GM18511 (cell line): ENCODE data around the gene DDB1.

Experiments
- ATAC-seq: cut with Tn5 transposase; IDR thresholded peaks from one replicate; pipeline ENCODE4 v1.9.1; 2021; ENCODE audit warnings: mild to moderate bottlenecking, moderate library complexity; ENCODE audit not compliant: unreplicated experiment

DDB1 gene

GRCh38 chr11:61337706-61338470 is 5.0 kb upstream of the DDB1 start:
- ATAC-seq = no peak

- peak; percentile 48 for ATAC-seq
Observed at GRCh38 chr11:61336171-61336935, 3.4 kb upstream of the DDB1 start.

- ATAC-seq = no peak
Observed at GRCh38 chr11:61335355-61335710, 2.4 kb upstream of the DDB1 start.

- ATAC-seq = no peak
Observed at GRCh38 chr11:61334434-61335354, 1.8 kb upstream of the DDB1 start.

DNA sequence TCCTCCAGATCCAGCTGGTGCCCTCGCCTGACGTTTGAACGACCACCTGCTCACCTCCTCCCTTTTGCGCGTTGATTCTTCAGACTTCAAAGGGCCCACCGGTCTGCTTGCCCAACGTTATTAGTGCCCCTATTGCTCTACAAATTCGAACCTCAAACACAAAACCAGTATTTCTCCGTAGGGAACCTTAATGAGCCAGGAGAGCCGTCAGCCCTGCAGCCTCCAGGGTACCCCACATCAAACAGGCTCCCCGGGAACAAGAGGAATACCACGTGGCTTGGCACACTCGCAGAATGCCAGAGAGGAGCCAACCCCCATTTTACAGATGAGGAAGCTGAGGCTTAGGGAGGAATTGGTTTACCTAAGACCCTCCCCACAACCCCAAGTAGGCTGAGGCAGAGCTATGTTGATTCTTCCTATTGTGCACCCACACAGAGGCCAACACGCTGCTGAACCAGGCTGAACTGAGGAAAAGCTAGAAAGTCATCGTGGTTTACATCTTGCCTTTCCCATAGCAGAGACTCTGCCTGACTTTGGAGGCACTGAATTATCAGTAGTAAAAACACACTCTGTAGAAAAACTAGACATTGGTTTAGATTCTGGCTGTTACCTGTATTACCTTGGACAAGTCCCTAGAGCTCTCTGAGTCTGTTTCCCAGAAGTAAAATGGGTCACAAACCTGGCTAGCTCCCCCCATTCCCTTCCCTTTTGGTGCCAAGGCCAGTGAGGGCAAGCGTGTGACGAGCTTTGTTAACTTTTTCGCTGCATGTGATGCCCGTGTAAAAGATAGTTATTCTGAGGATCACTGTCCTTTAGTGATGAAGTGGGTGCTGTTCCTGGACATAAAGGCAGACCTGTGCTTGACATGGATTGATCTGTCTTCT is 887 bp upstream of the DDB1 start:
- ATAC-seq = peak; percentile 16

DNA sequence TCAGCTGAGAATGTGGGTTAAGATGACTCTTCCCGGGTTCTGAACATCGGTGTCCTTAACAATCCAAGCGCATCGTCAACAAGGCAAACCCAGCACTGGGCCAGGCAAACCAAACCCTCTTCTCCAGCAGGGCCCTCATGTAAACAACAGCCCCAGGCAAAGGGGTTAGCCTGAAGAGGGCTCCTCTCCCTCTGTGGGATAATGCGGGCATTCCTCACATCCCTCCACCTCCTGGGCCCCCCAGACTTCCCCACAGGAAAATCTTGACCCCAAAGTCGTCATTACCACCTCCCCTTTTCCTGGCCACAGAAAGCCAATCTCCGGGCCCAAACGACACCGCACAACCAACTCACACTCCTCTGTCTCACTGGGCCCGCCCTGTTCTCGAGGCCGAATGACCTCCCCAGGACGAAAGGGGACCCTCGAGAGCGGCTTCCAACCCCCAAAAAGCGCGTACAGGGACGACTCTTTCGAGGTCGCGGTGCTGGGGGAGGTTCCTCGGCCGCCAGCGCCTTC is 566 bp downstream of the DDB1 start:
- ATAC-seq = no peak

DNA sequence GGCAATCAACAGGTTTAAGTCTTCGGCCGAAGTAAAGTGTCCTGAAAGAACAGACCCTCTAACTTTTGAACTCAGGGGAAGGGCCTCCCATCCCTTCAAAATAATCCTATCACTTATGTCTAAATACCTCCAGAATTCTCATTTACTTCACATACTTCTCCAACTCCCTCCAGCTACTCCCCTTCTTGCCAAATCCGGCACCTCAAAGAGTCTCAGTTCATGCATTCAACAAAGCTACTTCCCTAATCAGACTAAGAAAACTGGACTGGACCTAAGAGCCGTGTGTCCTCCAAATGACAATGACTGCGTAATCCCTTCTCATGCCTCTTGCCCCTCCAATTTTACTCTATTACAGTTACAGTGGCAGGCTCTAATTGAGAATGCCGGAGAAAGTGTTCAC is 1.3 kb downstream of the DDB1 start:
- no peak for ATAC-seq

GRCh38 chr11:61329871-61330270 is 3.0 kb downstream of the DDB1 start:
- no peak for ATAC-seq

GRCh38 chr11:61328351-61328750 is 4.6 kb downstream of the DDB1 start:
- ATAC-seq = no peak

DNA sequence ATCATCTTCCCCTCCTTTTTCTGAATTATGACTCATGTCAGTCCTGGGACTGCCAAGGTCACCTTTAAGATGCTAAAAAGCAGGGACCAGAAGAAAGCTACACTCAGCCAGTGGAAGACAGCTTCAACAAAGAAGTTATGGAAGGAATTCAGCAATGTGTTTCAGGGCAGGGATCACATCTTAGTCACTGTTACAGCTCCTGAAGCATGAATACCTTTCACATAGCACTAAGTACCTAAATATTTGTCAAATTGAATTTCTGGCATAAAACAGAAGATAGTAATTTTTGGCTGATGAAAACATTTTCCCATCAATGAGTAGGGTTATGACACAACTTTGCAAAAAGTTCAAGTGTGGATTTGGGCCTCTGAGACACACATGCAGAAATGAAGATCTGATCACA is 5.2 kb downstream of the DDB1 start:
- no peak for ATAC-seq

DNA sequence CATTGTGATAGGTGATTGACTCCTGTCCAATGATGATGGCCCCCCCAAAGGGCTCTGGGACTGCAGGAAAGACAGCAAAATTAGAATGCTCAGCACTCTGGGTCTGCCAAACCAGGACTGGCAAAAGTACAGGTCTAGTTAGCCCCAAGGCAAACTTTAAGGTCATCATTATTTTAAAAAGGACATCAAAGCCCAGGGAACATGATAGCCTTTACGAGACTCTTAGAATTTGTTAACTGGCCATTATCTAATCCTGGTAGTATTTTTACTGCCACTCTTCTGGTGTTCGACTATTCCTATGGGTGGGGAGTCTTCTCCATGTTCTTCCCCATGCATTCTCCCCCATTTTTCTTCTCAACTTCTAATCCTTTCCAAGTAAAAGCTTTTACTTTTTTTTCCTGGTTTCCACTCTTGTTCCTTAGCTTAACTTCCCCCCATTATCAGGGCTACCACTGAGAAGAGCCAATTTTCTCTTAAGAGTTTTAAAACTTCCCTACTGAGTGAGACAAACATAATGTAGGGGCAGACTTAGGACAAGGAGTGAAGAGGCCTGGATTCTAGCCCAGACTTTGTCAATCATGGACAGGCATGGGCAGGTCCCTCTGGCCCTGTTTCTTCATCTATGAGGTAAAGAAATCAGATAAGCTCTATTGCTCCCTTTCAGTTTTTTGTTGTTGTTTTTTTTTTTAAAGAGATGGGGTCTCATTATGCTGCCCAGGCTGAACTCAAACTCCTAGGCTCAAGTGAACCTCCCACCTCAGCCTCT is 7.1 kb downstream of the DDB1 start:
- ATAC-seq = no peak

GRCh38 chr11:61315260-61315659 is 17.6 kb downstream of the DDB1 start:
- ATAC-seq = no peak

- ATAC-seq = no peak
Observed at GRCh38 chr11:61310749-61311148, 22.2 kb downstream of the DDB1 start.

DNA sequence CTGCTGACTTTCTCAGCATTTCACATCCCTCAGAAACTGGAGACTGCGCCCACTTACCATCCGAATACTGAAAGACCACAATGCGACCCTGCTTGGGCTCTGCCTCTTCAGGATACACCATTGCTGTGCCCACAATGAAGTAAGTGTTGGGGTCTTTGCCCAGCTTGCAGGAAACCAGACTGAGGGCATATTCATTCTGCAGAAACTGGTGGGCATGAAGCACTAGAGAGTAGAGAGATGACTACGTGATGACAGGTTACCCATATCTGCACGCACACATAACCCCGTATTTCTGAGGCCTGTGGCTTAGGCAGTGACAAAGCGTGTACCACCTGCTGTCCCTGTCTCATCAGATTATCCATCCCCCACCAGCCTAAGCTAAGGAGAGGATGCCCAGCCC is 23.2 kb downstream of the DDB1 start:
- ATAC-seq = no peak

DNA sequence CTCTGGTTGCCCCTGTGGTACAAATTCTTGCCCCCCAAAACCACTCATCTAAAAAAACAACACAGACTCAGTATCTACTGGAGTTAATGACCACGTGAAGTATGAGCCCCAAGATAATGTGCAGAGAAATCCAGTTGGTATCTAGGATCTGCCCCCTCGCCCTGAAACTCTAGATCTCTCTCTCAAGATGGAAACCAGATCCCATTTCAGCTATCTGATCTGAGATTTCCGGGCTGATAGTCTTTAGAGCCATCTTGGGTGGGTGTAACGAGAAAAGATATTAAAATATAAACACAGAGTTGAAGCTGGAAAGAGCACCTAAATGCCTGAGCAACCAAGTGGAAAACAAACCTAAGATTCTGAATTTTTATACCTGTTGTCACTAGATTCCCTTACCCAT is 23.8 kb downstream of the DDB1 start:
- no peak for ATAC-seq

DNA sequence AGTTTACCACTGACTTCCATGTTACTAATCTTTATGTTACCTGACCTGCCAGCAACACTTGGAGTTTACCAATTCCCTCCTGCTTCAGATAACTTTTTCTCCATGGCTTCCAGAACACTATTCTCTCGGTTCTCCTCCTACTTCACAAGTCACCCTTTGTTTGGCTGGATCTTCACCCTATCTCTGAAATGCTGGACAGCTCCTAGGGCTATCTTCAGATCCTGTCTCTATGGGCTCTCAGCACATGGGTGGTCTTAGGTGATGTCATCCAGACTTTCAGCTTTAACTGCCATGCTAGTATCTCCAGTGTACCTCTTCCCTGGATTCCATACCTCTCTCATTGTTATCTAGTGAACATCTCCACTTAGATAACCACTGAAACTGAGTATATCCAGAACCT is 25.6 kb downstream of the DDB1 start:
- no peak for ATAC-seq

DNA sequence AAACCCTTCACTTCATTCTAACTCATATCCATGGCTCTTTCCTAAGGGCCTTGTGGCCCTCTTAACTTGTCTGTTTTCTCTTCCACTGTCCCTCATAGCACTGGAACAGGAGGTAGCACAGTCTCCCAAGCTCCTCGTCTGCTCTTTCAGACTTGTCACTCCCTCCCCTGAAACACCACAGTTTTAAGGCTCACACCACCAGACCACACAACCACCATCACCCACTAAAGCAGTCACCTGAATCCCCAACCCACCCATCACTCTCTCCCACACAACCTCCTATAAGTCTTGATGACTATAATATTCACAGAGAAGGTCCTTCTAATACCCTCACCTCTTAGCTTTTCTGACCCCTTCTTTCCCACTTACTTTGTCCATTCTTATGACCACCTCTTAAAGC is 26.7 kb downstream of the DDB1 start:
- ATAC-seq = no peak

DNA sequence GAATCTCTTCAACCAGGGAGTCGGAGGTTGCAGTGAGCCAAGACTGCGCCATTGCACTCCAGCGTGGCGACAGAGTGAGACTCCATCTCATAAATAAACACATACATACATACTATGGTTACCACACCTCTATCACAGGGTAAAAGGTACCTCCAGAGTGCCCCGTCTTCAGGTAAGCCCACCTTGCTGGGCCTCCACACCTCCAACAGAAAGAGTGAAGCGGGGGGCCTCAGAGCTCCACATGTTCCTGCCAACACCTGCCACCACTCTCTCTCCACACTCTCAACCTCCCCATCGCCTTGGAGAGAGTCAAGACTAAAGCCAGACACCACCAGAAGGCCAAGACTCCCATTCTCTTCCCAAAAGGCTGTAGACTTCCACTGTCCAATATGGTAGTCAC is 27.5 kb downstream of the DDB1 start:
- ATAC-seq = no peak

DNA sequence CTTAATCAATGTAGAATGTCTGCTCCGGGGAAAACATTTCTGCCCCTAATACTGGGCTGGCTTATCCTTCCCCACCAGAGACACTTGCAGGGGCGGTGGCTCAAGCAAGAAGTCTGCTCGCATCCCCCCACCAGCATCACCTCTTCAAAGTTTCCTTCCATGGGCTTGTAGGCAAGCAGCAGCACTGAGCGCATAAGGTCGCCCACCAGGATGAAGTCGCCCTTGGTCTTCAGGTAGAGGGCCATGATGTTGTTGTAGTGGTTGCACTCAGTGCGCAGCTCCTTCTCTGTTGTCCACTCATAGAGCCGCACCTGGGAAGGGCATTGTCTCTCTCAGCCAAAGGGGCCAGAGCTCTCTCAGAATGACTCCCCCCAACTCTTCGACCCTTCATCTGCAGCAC is 29.2 kb downstream of the DDB1 start:
- no peak for ATAC-seq

DNA sequence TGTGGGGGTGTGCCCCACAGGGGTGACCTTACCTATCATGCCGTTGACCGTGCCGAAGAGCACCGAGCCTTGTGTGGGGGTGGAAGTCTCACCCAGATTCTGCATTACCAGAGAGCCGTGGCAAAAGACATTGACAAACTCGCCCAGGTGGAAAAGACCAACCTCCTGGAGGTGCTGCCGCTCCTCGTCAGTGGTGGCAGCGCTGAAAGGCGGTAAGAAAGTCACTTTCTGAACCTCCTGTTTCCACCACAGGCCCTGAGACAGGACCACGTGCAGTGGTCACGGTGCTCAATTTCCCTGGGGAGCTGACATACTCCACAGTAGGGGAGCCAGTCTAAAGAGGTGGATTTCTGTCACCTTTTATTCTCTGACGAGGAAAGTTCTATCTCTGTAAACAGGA is 30.4 kb downstream of the DDB1 start:
- ATAC-seq = no peak
